RPMI8226 (cell line): ENCODE results near the gene PTPRA.

Experiments used
- DNase-seq: peaks from one replicate; pipeline ENCODE4 v3.0.0-alpha.2; 2015

Gene PTPRA

DNA sequence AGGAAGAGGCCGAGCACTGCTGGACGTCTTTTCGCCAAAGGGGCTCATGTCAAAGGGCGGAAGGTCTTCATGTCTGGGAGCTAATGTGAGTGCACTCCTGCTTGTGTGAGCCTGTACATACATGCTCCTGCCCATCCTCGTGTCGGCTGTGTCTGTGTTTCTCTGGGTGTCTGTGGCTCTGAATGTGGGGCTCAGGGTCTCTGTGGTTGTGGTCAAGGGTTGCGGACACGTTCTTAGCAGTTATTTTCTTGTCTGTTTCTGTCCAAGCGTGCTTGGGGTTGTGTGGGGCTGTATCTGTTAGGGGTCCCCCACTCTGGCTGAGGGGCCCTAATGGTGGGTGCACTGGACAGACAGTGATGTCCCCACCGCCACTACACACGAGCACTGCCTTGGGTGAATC lies 208.4 kb downstream of the PTPRA start:
- no peak for DNase-seq

DNA sequence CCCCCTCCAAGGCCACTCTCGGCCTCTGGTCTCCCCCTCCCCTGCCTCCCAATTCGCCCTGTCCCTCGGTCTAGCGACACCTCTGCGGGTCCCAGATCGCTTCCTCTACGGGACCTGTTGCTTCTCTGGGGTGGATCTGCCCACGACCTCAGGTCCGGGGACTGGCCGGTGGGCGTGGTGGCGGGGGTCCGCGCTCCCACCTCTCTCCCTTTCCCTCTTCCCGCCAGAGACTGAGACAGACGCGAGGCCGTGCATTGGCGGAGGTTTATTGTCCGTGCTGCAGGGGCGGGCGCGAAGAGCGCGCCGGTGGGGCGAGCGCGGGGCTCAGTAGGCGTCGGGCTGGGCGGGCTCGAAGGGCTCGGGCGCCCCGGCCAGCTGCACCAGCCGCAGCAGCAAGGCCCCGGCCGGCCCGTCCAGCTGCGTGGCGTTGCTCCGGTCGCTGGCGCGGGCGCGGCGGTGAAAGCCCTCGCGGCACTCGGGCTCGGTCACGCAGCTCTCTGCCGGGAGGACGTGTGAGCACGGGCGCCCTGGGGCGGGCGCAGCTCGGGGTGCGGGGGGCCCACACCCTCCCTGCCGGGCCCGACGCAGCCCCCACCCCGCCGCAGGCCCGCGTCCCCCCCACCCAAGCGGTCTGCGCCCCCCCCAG lies 209.1 kb downstream of the PTPRA start:
- DNase-seq, result no peak

DNA sequence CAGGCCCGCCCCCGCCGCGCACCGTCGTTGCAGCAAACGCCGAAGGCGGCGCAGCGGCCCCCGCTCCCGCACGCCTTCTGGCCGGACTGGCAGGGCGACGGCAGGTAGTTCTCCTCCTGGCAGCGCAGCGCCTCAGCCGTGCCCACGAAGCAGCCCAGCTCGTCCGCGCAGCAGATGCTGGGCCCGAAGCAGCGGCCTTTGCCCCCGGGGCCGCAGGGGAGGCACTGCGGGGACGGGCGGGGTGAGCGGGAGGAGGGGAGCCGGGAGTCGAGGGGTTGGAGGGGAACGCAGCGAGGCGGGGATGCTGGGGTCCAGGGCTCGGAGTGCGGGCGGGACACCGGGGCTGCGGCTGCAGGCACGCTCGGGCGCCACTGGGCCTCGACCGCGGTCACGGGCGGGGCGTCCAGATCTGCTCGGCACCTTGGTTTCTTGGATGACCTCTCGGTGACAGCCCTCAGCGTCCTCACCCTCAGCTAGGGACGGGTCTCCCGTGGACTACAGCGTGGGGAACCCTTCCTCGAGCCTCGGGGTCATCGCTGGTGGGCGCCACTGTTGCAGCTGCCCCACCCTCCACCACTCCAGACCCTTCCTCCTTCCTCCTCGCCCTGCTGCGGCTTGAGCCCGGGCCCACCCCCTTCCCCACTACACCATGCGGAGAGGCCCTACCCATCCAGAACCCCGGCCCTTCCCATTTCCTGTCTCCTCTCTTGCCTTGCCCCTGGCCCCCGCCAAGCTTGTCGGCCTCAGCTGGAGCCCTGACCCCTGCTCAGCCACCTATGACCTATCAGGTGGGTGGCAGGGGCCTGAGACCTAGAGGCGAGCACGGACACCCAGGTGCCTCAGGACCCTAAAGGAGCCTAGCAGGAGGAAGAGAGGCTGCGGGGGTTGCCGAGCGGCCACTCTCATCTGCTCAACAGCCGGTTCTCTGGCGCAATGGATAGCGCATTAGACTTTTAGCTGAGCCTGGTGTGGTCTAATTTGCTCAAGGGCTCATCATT lies 210.0 kb downstream of the PTPRA start:
- DNase-seq, result no peak

DNA sequence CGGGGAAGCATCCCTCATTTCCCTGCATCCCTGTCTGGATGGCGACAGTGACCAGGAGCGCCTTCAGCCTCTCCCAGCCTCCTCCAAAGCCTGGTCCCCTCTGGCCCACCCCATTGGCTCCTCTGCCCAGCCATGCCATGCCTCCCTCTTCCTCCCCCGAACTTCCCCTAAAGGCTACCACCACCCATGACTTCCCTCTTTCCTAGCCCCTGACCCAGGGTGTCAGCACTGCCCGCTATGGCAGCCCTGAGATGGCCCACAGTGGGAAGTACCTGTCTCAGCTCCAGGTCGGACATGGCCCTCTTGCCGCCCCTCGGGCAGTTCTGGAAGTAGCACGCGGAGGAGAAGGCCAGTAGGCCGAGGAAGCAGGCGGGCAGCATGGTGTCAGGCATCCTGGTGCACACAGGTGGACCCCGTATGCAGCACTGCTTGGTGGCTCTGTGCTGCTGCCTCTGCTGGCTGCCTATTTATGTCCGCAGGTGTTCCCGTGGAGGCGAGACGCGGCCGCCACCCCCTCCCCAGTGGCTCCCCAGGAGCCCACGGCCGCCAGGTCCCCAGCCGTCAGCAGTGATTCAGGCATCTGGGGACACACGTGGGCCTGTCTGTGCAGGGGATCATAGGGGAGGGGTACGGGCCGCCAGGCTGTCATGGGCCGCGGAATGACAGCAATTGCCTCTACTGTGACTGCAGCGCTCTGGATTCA lies 211.2 kb downstream of the PTPRA start, which contains the start of gene AVP:
Gene AVP, minus strand, starts transcription at position 442 of the 703 bp plus-strand sequence. Its CDS starts 50 bp downstream, at position 392.
- DNase-seq, result no peak

DNA sequence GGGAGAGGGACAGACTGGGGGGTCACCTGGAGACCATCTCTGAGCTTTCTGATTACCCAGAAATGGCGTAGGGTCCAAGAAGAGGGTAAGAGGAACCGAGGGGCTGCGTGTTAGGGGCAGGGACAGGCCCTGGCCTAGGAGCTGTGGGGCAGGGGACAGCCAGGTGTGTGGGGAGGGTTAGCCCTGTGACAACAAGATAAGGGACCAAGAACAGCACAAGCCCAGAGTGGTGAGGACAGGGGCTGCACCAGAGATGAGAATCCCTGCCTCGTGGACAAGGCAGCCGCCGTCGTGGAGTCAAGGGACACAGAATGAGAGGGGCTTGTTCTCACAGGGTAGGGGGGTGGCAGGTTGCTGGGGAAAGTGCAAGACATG lies 211.7 kb downstream of the PTPRA start:
- no peak for DNase-seq

DNA sequence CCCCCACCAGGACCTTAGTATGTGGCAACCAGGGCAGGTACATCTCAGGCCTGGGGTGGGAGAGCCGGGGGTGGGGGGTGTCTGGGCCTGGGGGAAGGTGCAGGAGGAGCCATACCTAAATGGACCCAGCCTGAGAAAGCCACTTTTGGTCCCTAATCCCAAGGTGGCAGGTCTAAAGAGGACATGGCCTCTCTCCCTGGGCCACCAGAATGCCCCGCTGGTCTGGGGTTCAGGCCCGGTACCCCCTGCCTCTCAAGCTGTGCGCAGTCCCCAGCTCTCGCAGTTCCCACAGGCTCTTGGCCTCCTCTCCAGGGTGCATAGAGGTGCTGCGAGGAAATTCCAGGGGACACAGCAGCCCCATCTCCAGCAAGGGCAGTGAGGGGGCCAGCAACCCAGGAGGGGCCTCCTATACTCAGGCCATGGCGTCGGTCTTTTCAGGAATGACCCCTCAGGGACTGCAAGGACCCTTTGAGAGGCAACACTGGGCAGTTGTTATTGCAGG lies 212.3 kb downstream of the PTPRA start:
- DNase-seq, result no peak

DNA sequence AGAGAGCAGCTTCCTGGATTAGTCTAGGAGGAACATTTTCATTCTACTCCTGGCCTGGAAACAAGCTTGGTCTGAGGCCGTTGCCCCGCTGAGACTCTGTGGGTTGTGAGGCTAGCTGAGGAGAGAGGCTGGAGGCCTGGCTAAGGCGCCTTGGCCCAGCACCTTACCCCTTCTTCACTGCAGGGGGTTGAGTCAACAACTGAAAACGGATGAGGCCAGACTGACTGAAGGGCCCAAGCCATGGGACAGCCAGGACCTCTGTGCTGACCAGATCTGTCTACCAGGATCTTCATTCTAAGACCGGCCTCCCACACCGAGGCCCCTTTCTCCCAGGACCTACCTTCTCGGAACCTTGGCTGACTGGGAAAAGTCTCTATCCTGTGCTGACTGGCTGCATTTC lies 214.8 kb downstream of the PTPRA start:
- no peak for DNase-seq
